GM18520 (cell line): Measurements from ENCODE around the gene TSTD1.
"Not testable (repeated sequence)": the region's sequence is repeated elsewhere in the genome, so short reads cannot be mapped to it uniquely, and the experiment has no call there.

Source experiments
- ATAC-seq: cut with Tn5 transposase; IDR thresholded peaks from one replicate; pipeline ENCODE4 v1.9.1; 2021; ENCODE audit not compliant: unreplicated experiment

TSTD1 gene

GRCh38 chr1:161012420-161012819, 26.3 kb downstream of the TSTD1 start:
- ATAC-seq, result no peak

- ATAC-seq, result no peak
Measured at GRCh38 chr1:161009602-161010211, 29.1 kb downstream of the TSTD1 start.

- ATAC-seq, result no peak
Measured at GRCh38 chr1:161008869-161009510, 29.8 kb downstream of the TSTD1 start.

GRCh38 chr1:161007369-161007768, 31.4 kb downstream of the TSTD1 start:
- no peak for ATAC-seq

- ATAC-seq, result no peak
Measured at GRCh38 chr1:161006563-161006962, 32.2 kb downstream of the TSTD1 start.

GRCh38 chr1:161001525-161001924, 37.2 kb downstream of the TSTD1 start:
- no peak for ATAC-seq

DNA sequence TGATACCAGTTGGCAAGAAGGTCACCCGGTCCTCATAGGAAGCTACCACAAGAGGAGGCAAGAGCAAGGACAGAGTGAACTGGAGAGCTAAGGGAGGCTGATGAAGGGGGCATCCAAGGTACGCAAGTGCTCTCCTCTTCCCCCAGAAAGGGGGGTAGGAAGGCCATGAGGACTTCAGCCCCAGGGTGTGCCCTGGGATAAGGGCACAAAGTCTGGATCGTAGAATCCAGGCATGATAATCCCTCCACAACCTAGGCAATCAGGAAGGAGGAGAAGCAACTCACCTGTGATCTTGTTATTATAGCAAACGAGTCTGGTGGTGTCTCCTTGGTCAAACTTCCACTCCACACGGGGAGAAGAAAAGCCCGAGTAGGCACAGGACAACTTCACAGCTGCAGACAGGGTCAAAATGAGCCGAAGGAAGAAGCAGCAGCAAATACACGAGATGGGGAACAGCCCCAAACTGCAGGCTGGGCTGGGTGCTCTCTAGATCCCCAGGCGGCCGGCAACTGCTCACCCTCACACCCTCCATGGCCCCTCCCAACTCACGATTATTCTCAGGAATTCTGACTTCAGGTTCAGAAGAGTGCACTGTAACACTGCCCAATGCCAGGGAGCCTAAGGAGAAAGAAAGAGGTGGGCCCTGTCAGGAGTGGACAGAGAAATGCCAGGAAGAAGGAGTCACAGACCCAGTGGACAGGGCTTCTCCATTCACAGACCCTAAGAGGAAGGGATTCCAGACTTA, 37.9 kb downstream of the TSTD1 start:
- no peak for ATAC-seq

- ATAC-seq, result no peak
Measured at GRCh38 chr1:160999376-160999775, 39.4 kb downstream of the TSTD1 start.

- no peak for ATAC-seq
Measured at GRCh38 chr1:160997323-160998038, 41.3 kb downstream of the TSTD1 start.

DNA sequence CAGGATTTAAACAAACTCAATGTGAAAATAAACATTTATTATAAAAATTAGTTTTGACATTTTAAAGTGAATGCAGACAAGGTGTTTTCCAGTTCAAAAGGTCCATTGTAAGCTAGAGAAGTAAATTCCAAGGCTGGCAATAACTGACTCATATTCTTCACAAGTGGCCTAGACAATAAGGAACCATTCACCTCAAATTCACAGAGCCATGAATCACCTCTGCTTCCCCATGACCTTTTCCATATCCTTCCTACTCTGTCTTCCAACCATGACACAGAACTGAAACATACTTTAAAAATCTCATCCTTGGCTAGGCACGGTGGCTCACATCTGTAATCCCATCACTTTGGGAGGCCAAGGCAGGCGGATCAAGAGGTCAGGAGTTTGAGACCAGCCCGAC, 42.6 kb downstream of the TSTD1 start:
- ATAC-seq, result no peak

DNA sequence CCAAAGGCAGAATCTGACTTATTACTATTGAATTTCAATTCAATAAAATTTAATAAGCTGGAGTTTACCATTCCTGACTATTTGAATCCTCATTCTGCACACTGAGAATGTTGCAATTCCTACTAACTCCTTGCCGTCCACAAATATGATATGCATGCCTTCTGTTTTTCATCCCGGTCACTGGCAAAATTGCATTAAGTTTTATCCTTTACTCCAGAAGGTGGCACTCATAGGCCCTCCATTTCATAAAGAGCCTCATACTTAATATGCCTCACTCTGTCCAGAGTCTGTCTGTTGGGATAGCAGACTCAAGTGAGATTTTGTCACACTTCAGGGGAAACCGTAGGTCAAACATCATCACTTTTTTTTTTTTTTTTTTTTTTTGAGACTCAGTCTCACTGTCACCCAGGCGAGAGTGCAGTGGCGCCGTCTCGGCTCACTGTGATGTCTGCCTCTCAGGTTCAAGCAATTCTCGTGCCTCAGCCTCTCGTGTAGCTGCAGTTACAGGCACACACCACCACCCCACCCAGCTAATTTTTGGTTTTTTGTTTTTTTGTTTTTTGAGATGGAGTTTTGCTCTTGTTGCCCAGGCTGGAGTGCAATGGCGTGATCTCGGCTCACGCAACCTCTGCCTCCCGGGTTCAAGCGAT, 45.1 kb downstream of the TSTD1 start:
- no peak for ATAC-seq

DNA sequence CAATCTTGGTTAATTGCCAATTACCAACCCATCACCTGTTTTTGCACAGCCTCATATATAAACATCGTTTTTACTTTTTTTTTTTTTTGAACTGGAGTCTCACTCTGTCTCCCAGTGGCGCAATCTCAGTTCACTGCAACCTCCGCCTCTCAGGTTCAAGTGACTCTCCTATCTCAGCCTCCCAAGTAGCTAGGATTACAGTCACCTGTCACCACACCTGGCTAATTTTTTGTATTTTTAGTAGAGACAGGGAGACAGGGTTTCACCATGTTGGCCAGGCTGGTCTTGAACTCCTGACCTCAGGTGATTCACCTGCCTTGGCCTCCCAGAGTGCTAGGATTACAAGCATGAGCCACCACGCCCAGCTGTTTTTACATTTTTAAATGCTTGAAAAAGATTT, 46.7 kb downstream of the TSTD1 start:
- ATAC-seq, result not testable (repeated sequence)
